ENCODE data around the gene RASSF5.

RASSF5 gene

GRCh38 chr1:206551986-206552326, 44.6 kb downstream of the RASSF5 start:
- TF ChIP-seq CTCF (IDR thresholded peaks at IDR 0.05; ENCODE audit: insufficient read depth, low read depth, low read length, missing control alignments) = no peak
- H3K4me3 ChIP-seq (ENCODE audit: low read length) = no peak overlapping the region
- no peak for DNase-seq (ENCODE audit: low read depth)

GRCh38 chr1:206554211-206554610, 46.9 kb downstream of the RASSF5 start:
- no peak for DNase-seq (ENCODE audit: low read depth)
- no peak for TF ChIP-seq CTCF (IDR thresholded peaks at IDR 0.05; ENCODE audit: insufficient read depth, low read depth, low read length, missing control alignments)
- H3K4me3 ChIP-seq (ENCODE audit: low read length) = no peak overlapping the region

- TF ChIP-seq CTCF (IDR thresholded peaks at IDR 0.05; ENCODE audit: insufficient read depth, low read depth, low read length, missing control alignments) = no peak
- no peak for DNase-seq (ENCODE audit: low read depth)
- H3K4me3 ChIP-seq (ENCODE audit: low read length) = no peak overlapping the region
Measured at GRCh38 chr1:206554701-206555472, 47.6 kb downstream of the RASSF5 start.

- no peak for TF ChIP-seq CTCF (IDR thresholded peaks at IDR 0.05; ENCODE audit: insufficient read depth, low read depth, low read length, missing control alignments)
- DNase-seq (ENCODE audit: low read depth) = no peak
- H3K4me3 ChIP-seq (ENCODE audit: low read length) = no peak overlapping the region
Measured at GRCh38 chr1:206555473-206555935, 48.2 kb downstream of the RASSF5 start.

GRCh38 chr1:206556047-206556749, 48.9 kb downstream of the RASSF5 start:
- DNase-seq (ENCODE audit: low read depth) = peak; percentile 19
- H3K4me3 ChIP-seq (ENCODE audit: low read length) = no peak overlapping the region
- TF ChIP-seq CTCF (IDR thresholded peaks at IDR 0.05; ENCODE audit: insufficient read depth, low read depth, low read length, missing control alignments) = no peak

- DNase-seq (ENCODE audit: low read depth) = peak; percentile 43
- TF ChIP-seq CTCF (IDR thresholded peaks at IDR 0.05; ENCODE audit: insufficient read depth, low read depth, low read length, missing control alignments) = no peak
- peak overlapping the region; percentile 25 for H3K4me3 ChIP-seq (ENCODE audit: low read length)
Measured at GRCh38 chr1:206556750-206557635, 49.7 kb downstream of the RASSF5 start.

Measured in epithelial cell of esophagus (primary cell).